H9 (cell line): ENCODE results near the gene UNC5B. TPM values are rescaled to one million over a fixed set of nuclear protein-coding genes. Genes with fewer than 3 reads are reported as not detected.

Experiments
- DNase-seq: peaks from one replicate; pipeline ENCODE4 v3.0.0-alpha.2; 2017
- H2AFZ ChIP-seq: one replicate; pipeline ENCODE4 v1.6.1; 2013; ENCODE audit warnings: mild to moderate bottlenecking, low read length, control low read depth, moderate library complexity
- H2AK5ac ChIP-seq: 2 replicates; pipeline ENCODE4 v1.6.1; 2013; ENCODE audit warnings: low read length, control low read depth, mixed read lengths; ENCODE audit not compliant: insufficient read length
- H2BK120ac ChIP-seq: one replicate; pipeline ENCODE4 v1.6.1; 2013; ENCODE audit warnings: low read depth, mild to moderate bottlenecking, low read length, control low read depth, inconsistent platforms; ENCODE audit not compliant: poor library complexity, severe bottlenecking
- H2BK12ac ChIP-seq: 2 replicates; pipeline ENCODE4 v1.6.1; 2013; ENCODE audit warnings: low read length, control low read depth, mixed read lengths, low read depth; ENCODE audit not compliant: insufficient read length
- H2BK15ac ChIP-seq: 2 replicates; pipeline ENCODE4 v1.6.1; 2013; ENCODE audit warnings: low read depth, low read length, control low read depth
- H2BK20ac ChIP-seq: one replicate; pipeline ENCODE4 v1.6.1; 2013; ENCODE audit warnings: low read depth, mild to moderate bottlenecking, low read length, control low read depth, inconsistent platforms; ENCODE audit not compliant: poor library complexity, severe bottlenecking
- H2BK5ac ChIP-seq: 2 replicates; pipeline ENCODE4 v1.6.1; 2013; ENCODE audit warnings: low read length, control low read depth, mixed read lengths; ENCODE audit not compliant: insufficient read length
- H3K14ac ChIP-seq: 2 replicates; pipeline ENCODE4 v1.6.1; 2013; ENCODE audit warnings: low read length, control low read depth; ENCODE audit not compliant: insufficient read depth
- H3K18ac ChIP-seq: 2 replicates; pipeline ENCODE4 v1.6.1; 2013; ENCODE audit warnings: low read depth, mild to moderate bottlenecking, mixed read lengths, low read length, control low read depth; ENCODE audit not compliant: insufficient read length
- H3K23ac ChIP-seq: 2 replicates; pipeline ENCODE4 v1.6.1; 2013; ENCODE audit warnings: low read length, control low read depth, mixed read lengths, low read depth; ENCODE audit not compliant: insufficient read length
- H3K23me2 ChIP-seq: 2 replicates; pipeline ENCODE4 v1.6.1; 2013; ENCODE audit warnings: low read depth, mild to moderate bottlenecking, mixed read lengths, low read length, control low read depth; ENCODE audit not compliant: insufficient read length, poor library complexity, severe bottlenecking
- H3K27ac ChIP-seq: 2 replicates; pipeline ENCODE4 v1.5.1; 2013; ENCODE audit warnings: low read length, control low read depth, mixed read lengths, low read depth; ENCODE audit not compliant: insufficient read length
- H3K27me3 ChIP-seq: 2 replicates; pipeline ENCODE4 v1.6.1; 2013; ENCODE audit warnings: low read length, control low read depth, inconsistent platforms; ENCODE audit not compliant: insufficient read depth
- H3K4ac ChIP-seq: 2 replicates; pipeline ENCODE4 v1.6.1; 2013; ENCODE audit warnings: low read depth, mild to moderate bottlenecking, control low read depth, inconsistent platforms, low read length, moderate library complexity
- H3K4me1 ChIP-seq: 2 replicates; pipeline ENCODE4 v1.6.1; 2013; ENCODE audit warnings: low read length, control low read depth, inconsistent platforms; ENCODE audit not compliant: insufficient read depth
- H3K4me2 ChIP-seq: 2 replicates; pipeline ENCODE4 v1.6.1; 2013; ENCODE audit warnings: low read length, control low read depth, mixed read lengths; ENCODE audit not compliant: insufficient read length, insufficient read depth
- H3K56ac ChIP-seq: 2 replicates; pipeline ENCODE4 v1.6.1; 2013; ENCODE audit warnings: low read depth, mild to moderate bottlenecking, mixed read lengths, low read length, control low read depth; ENCODE audit not compliant: insufficient read length
- H3K79me1 ChIP-seq: 2 replicates; pipeline ENCODE4 v1.6.1; 2013; ENCODE audit warnings: low read depth, mild to moderate bottlenecking, moderate library complexity, low read length, control low read depth, inconsistent platforms; ENCODE audit not compliant: insufficient read depth, poor library complexity, severe bottlenecking
- H3K79me2 ChIP-seq: 2 replicates; pipeline ENCODE4 v1.6.1; 2013; ENCODE audit warnings: low read length, control low read depth, inconsistent platforms; ENCODE audit not compliant: insufficient read depth
- H3K9ac ChIP-seq: 2 replicates; pipeline ENCODE4 v1.6.1; 2013; ENCODE audit warnings: low read length, control low read depth, mixed read lengths; ENCODE audit not compliant: insufficient read length; ENCODE audit errors: extremely low read depth
- H3K9me3 ChIP-seq: one replicate; pipeline ENCODE4 v1.6.1; 2013; ENCODE audit warnings: low read depth, low read length, inconsistent platforms; ENCODE audit not compliant: control insufficient read depth
- H3T11ph ChIP-seq: one replicate; pipeline ENCODE4 v1.6.1; 2013; ENCODE audit warnings: mild to moderate bottlenecking, low read length, control low read depth, inconsistent platforms
- H4K20me1 ChIP-seq: one replicate; pipeline ENCODE4 v1.6.1; 2013; ENCODE audit not compliant: control insufficient read depth, insufficient read length, insufficient read depth
- H4K5ac ChIP-seq: 2 replicates; pipeline ENCODE4 v1.6.1; 2013; ENCODE audit warnings: low read depth, mild to moderate bottlenecking, mixed read lengths, low read length, control low read depth; ENCODE audit not compliant: insufficient read length
- H4K8ac ChIP-seq: replicated peaks from 2 replicates; pipeline ENCODE4 v1.6.1; 2013; ENCODE audit warnings: low read length, control low read depth, mixed read lengths, low read depth; ENCODE audit not compliant: insufficient read length
- H4K91ac ChIP-seq: 2 replicates; pipeline ENCODE4 v1.6.1; 2013; ENCODE audit warnings: low read depth, mild to moderate bottlenecking, moderate library complexity, mixed read lengths, low read length, control low read depth; ENCODE audit not compliant: insufficient read length
- H3K27ac Mint-ChIP-seq, 3 experiments: 2 replicates in 2 of 3; 3 replicates in 1 of 3; pipeline ENCODE4 v1.8.0; 2020 to 2021; ENCODE audit warnings: mixed read lengths in 3 of 3, mild to moderate bottlenecking in 1 of 3, moderate library complexity in 1 of 3
- H3K27me3 Mint-ChIP-seq: 2 replicates; pipeline ENCODE4 v1.8.0; 2021; ENCODE audit warnings: low read depth, mild to moderate bottlenecking, moderate library complexity, mixed read lengths
- H3K36me3 Mint-ChIP-seq, 3 experiments: 2 replicates in 2 of 3; 3 replicates in 1 of 3; pipeline ENCODE4 v1.8.0; 2020 to 2021; ENCODE audit warnings: low read depth in 3 of 3, mixed read lengths in 3 of 3; ENCODE audit not compliant: insufficient read depth in 1 of 3
- H3K4me1 Mint-ChIP-seq, 2 experiments: 2 replicates each; pipeline ENCODE4 v1.8.0; 2020; ENCODE audit warnings: mixed read lengths in 2 of 2
- H3K4me3 Mint-ChIP-seq, 2 experiments: 2 replicates in 1 of 2; 3 replicates in 1 of 2; pipeline ENCODE4 v1.8.0; 2020 to 2021; ENCODE audit warnings: mild to moderate bottlenecking in 2 of 2, mixed read lengths in 2 of 2, moderate library complexity in 1 of 2
- H3K9me3 Mint-ChIP-seq, 2 experiments: 2 replicates in 1 of 2; 3 replicates in 1 of 2; pipeline ENCODE4 v1.8.0; 2020; ENCODE audit warnings: mild to moderate bottlenecking in 2 of 2, mixed read lengths in 2 of 2, moderate library complexity in 1 of 2
- CTCF ChIP-seq: fragments of 200-600 bp; sonication (generic); conservative IDR thresholded peaks from 3 replicates; pipeline ENCODE4 v1.8.0; 2021; ENCODE audit warnings: antibody characterized with exemption, mild to moderate bottlenecking
- WGBS: extraction: QIAGEN DNeasy Blood & Tissue Kit; methylation state at CpG from one replicate; pipeline ENCODE4 v1.1.7; 2013; ENCODE audit warnings: missing lambda C conversion rate, low lambda C conversion rate, mixed read lengths; ENCODE audit not compliant: insufficient read length; ENCODE audit errors: extremely low coverage; 5-methylcytosine and 5-hydroxymethylcytosine counted together
- total RNA-seq: library from RNA; stranded (reverse); gene quantifications from 2 replicates; pipeline ENCODE4 v1.2.1, GENCODE V29; 2021

The UNC5B gene
- total RNA-seq, 1 experiment from 2014 or later = 28.4 TPM

- no peak overlapping the region for H3K4ac ChIP-seq
- H4K8ac ChIP-seq = no peak overlapping the region
- no peak overlapping the region for H3K14ac ChIP-seq
- no peaks in the 10 kb centered on the region for H4K20me1 ChIP-seq
- H2BK12ac ChIP-seq = no peak overlapping the region
- H3K79me2 ChIP-seq = no peaks in the 10 kb centered on the region
- H3K4me3 Mint-ChIP-seq = no peak overlapping the region
- H3K27me3 Mint-ChIP-seq = no peaks in the 10 kb centered on the region
- no peak overlapping the region; a peak in 2 of 7 replicates for H3K27ac Mint-ChIP-seq
- H2AFZ ChIP-seq = no peak overlapping the region
- H3K27ac ChIP-seq = no peak overlapping the region
- no CpG with 5 or more reads among the region's 22 CpGs for WGBS
- H2BK15ac ChIP-seq = no peak overlapping the region
- H3K36me3 Mint-ChIP-seq = peaks cover 7 to 19% (median 17%) of the 10 kb centered on the region in 3 experiments
- no peak overlapping the region for H2AK5ac ChIP-seq
- H3K9me3 ChIP-seq = no peaks in the 10 kb centered on the region
- no peak overlapping the region for H3K18ac ChIP-seq
- H3K4me2 ChIP-seq = no peak overlapping the region
- DNase-seq = no peak
- peaks cover 5% of the 10 kb centered on the region; the same call in 1 of the 2 replicates for H3K4me1 ChIP-seq
- H4K5ac ChIP-seq = no peak overlapping the region
- no peak overlapping the region for H3K9ac ChIP-seq
- no peak overlapping the region for H2BK5ac ChIP-seq
- TF ChIP-seq CTCF = no peak
- H3K79me1 ChIP-seq = no peaks in the 10 kb centered on the region
- H3K4me1 Mint-ChIP-seq = peaks cover 40 to 41% of the 10 kb centered on the region in 2 experiments
- H3K23me2 ChIP-seq = no peaks in the 10 kb centered on the region
- H2BK120ac ChIP-seq = no peak overlapping the region
- no peak overlapping the region for H3K23ac ChIP-seq
- H3K9me3 Mint-ChIP-seq = no peaks in the 10 kb centered on the region
- H3K56ac ChIP-seq = no peak overlapping the region
- H2BK20ac ChIP-seq = no peak overlapping the region
- no peaks in the 10 kb centered on the region for H3K27me3 ChIP-seq
- H4K91ac ChIP-seq = no peak overlapping the region
- no peak overlapping the region for H3T11ph ChIP-seq
Measured at GRCh38 chr10:71279590-71280170, 67.3 kb downstream of the UNC5B start.
